ENCODE measurements around the gene ELAVL2.

ELAVL2 gene

DNA sequence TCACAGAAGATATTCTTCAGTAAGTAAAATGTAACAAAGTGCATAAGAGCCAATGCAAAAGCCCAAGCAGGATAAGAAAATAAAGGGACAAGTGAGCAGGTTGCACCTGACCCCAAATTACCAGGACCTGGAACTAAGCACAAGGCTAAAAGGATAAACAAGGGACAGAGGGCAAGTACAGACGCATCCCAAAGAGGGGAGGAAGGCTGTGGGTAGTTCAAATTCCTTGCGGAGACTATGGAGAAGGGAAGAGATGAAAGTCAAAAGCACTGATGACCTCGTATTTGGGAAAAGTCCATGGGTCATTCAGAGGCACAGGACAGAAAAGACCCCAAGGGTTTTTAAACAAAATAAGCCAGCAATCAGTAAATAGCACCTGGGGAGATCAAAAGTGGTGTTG is 11.8 kb downstream of the ELAVL2 start:
- Histone ChIP-seq H3K9me3 (no peaks in the 10 kb centered on the region), H3K4me3 (ENCODE audit: low read depth in 1 of 2, low read length in 1 of 2) (no peak overlapping the region), H3K27ac (no peak overlapping the region), H3K27me3 (peaks cover 11% of the 10 kb centered on the region), H3K36me3 (no peaks in the 10 kb centered on the region), H3K4me1 (ENCODE audit: control insufficient read depth in 1 of 2, insufficient read depth in 1 of 2, low read depth in 1 of 2, low read length in 1 of 2) (no peaks in the 10 kb centered on the region)
- TF ChIP-seq, protein P1, sequence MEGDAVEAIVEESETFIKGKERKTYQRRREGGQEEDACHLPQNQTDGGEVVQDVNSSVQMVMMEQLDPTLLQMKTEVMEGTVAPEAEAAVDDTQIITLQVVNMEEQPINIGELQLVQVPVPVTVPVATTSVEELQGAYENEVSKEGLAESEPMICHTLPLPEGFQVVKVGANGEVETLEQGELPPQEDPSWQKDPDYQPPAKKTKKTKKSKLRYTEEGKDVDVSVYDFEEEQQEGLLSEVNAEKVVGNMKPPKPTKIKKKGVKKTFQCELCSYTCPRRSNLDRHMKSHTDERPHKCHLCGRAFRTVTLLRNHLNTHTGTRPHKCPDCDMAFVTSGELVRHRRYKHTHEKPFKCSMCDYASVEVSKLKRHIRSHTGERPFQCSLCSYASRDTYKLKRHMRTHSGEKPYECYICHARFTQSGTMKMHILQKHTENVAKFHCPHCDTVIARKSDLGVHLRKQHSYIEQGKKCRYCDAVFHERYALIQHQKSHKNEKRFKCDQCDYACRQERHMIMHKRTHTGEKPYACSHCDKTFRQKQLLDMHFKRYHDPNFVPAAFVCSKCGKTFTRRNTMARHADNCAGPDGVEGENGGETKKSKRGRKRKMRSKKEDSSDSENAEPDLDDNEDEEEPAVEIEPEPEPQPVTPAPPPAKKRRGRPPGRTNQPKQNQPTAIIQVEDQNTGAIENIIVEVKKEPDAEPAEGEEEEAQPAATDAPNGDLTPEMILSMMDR (IDR thresholded peaks at IDR 0.05) = no peak

DNA sequence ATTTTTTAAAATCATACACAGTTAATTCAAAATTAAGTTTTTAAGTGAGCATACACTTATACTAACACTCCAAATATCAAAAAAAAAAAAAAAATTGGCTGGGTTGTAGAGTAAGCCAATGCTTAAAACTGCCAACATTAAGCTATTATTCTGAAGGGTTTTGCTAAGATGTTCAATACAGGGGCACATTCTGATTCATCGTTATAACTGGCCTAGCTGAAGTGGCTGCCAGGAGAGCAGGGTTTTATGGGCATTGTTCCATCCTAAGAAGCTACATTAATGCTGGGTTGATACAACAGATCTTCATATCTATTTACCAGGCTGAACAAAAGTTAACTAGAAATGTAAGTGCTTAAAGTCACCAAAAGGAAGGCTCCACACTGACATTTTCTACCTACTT is 13.4 kb downstream of the ELAVL2 start:
- no peak overlapping the region for H3K4me3 ChIP-seq (ENCODE audit: low read depth in 1 of 2, low read length in 1 of 2)
- TF ChIP-seq, protein P1 (IDR thresholded peaks at IDR 0.05) = no peak
- H3K4me1 ChIP-seq (ENCODE audit: control insufficient read depth in 1 of 2, insufficient read depth in 1 of 2, low read depth in 1 of 2, low read length in 1 of 2) = no peaks in the 10 kb centered on the region
- no peaks in the 10 kb centered on the region for H3K9me3 ChIP-seq
- no peak overlapping the region for H3K27ac ChIP-seq
- H3K27me3 ChIP-seq = no peaks in the 10 kb centered on the region
- H3K36me3 ChIP-seq = no peaks in the 10 kb centered on the region

DNA sequence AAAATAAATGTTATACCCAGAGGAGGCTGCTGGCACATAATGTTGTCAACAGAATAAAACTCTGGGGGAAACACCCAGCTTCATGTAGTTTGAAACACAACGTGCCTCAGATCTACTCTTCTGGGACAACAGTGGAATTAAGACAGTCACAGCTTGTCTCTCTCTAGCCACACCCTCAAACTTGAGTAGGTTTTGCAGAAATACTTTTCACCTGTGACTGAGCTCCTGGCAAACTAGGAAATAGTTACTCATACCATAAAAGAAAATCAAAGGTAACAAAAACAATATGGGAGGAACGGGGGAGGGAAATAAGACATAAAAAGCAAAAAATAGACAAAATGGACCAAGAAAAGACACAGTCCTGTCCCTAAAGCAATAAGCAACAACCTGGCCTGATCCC is 14.4 kb downstream of the ELAVL2 start:
- H3K4me3 ChIP-seq (ENCODE audit: low read depth in 1 of 2, low read length in 1 of 2) = no peak overlapping the region
- no peaks in the 10 kb centered on the region for H3K27me3 ChIP-seq
- no peaks in the 10 kb centered on the region for H3K4me1 ChIP-seq (ENCODE audit: control insufficient read depth in 1 of 2, insufficient read depth in 1 of 2, low read depth in 1 of 2, low read length in 1 of 2)
- H3K36me3 ChIP-seq = no peaks in the 10 kb centered on the region
- TF ChIP-seq, protein P1 (IDR thresholded peaks at IDR 0.05) = no peak
- no peaks in the 10 kb centered on the region for H3K9me3 ChIP-seq
- no peak overlapping the region for H3K27ac ChIP-seq

DNA sequence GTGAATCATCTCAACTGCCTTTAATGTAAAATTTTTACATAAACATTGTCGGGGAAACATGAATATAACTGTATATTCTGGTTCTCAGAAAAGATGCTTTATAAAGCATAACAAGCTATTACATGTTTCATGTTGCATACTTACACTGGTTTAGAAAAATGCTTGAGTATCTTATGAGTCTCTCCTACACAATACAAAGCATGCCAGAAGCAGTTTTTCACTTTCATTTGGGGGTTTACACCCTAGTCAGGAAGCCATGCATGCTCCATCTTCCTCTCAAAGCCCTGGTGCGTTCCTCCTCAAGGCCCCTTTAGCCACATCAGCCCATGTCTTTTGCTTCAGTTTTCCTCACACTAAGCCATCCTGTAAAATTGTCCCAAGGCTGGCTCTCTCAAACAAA is 22.8 kb downstream of the ELAVL2 start:
- no peak overlapping the region for H3K4me3 ChIP-seq (ENCODE audit: low read depth in 1 of 2, low read length in 1 of 2)
- no peaks in the 10 kb centered on the region for H3K9me3 ChIP-seq
- H3K27me3 ChIP-seq = no peaks in the 10 kb centered on the region
- H3K36me3 ChIP-seq = no peaks in the 10 kb centered on the region
- no peak overlapping the region for H3K27ac ChIP-seq
- TF ChIP-seq, protein P1 (IDR thresholded peaks at IDR 0.05) = no peak
- no peaks in the 10 kb centered on the region for H3K4me1 ChIP-seq (ENCODE audit: control insufficient read depth in 1 of 2, insufficient read depth in 1 of 2, low read depth in 1 of 2, low read length in 1 of 2)

DNA sequence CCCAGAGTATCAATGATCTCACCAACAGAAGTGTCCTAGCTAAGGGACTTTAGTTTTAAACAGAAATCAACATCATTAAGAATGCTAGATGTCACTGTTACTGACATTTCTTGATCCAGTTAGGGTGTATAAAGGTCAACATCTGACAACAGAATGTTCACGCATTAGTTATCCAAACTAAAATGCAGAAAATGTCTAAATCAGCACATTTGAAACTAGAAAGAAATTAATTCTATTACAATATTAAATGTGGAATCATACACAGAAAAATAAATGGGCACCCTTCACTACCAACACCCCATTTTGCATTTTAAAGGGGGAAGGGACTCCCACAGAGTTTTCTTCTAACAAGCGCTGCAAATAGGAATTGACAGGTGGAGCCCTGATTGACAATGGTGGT is 24.5 kb downstream of the ELAVL2 start:
- Histone ChIP-seq H3K36me3 (no peaks in the 10 kb centered on the region), H3K27ac (no peak overlapping the region), H3K4me1 (ENCODE audit: control insufficient read depth in 1 of 2, insufficient read depth in 1 of 2, low read depth in 1 of 2, low read length in 1 of 2) (no peaks in the 10 kb centered on the region), H3K27me3 (no peaks in the 10 kb centered on the region), H3K4me3 (ENCODE audit: low read depth in 1 of 2, low read length in 1 of 2) (no peak overlapping the region), H3K9me3 (no peaks in the 10 kb centered on the region)
- TF ChIP-seq, protein P1 (IDR thresholded peaks at IDR 0.05) = no peak

DNA sequence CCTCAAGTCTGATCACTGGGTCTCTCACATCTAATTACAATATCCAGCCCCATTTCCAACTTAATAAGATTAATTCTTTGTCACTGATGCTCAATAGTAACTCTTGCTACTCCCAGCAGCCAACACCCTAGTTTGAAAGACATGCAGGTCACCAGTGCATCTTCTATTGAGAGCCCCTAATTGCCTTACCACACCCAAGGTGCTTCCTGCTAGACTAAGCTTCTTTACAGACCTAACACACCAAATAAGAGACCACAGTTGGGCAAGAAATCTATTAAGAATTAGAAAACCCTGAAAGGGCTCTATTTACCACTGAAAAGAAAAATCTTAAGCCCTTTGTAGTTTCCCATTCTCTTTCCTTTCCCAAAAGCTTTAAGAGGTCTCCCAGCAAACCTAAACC is 26.5 kb downstream of the ELAVL2 start:
- Histone ChIP-seq H3K36me3 (no peaks in the 10 kb centered on the region), H3K9me3 (no peaks in the 10 kb centered on the region), H3K27me3 (no peaks in the 10 kb centered on the region), H3K4me1 (ENCODE audit: control insufficient read depth in 1 of 2, insufficient read depth in 1 of 2, low read depth in 1 of 2, low read length in 1 of 2) (no peaks in the 10 kb centered on the region), H3K27ac (no peak overlapping the region), H3K4me3 (ENCODE audit: low read depth in 1 of 2, low read length in 1 of 2) (no peak overlapping the region)
- TF ChIP-seq, protein P1 (IDR thresholded peaks at IDR 0.05) = no peak
